ENCODE results near the gene ALDH1L1. TPM values are rescaled to one million over a fixed set of nuclear protein-coding genes. Genes with fewer than 3 reads are reported as not detected.

Gene ALDH1L1
- total RNA-seq, 1 donor from 2014 or later = 0.49 TPM

GRCh38 chr3:126130981-126131745 lies 49.2 kb downstream of the ALDH1L1 start:
- Mint-ChIP-seq H3K36me3 (ENCODE audit: low read depth) (no peaks in the 10 kb centered on the region), H3K27me3 (ENCODE audit: low read depth) (no peaks in the 10 kb centered on the region), H3K4me3 (no peak overlapping the region), H3K4me1 (peaks cover 8% of the 10 kb centered on the region), H3K27ac (ENCODE audit: unreplicated experiment) (no peak overlapping the region), H3K9me3 (no peaks in the 10 kb centered on the region)
- TF ChIP-seq CTCF (conservative IDR thresholded peaks at IDR 0.05) = no peak
- DNase-seq (ENCODE audit: low read depth, low spot score) = no peak

DNA sequence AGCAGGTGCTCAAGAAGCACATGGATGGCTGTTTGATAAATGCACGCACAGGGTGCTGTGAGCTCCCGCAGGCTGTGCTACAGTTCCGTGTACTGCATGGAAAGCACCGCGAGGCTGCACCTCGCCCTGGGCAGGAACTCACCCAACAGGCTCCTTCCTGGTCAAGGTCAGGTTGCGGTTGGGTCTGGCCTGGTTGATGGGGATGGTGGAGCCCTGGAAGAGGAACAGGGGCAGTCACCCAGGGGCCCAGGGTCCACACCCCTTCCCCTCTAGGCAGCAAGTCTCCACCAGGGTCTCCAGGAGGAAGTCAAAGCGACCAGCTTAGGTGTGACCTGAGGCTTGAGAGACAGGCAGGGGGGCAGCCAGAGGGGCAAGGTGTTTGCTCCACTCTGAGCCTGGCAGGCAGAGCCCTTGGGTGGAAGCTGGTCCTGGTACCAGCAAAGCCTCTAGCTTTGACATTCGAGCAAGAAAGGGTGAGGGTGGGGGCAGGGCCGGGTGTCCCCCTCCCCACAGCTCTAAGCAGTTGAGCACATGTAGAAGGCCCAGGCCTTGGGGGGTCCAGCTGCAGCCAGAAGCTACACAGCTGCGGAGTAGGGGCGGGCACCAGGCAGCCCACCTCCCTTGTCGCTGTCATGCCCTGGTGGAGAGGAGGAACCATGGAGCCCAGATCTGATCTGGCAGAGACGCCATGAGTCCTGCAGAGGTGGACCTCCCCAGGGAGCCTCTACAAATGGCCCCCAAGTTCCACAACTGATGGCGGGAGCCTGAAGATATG lies 50.1 kb downstream of the ALDH1L1 start:
- no peak for TF ChIP-seq CTCF (conservative IDR thresholded peaks at IDR 0.05)
- peaks cover 8% of the 10 kb centered on the region for H3K4me1 Mint-ChIP-seq
- DNase-seq (ENCODE audit: low read depth, low spot score) = no peak
- no peak overlapping the region for H3K27ac Mint-ChIP-seq (ENCODE audit: unreplicated experiment)
- H3K4me3 Mint-ChIP-seq = no peak overlapping the region
- H3K9me3 Mint-ChIP-seq = no peaks in the 10 kb centered on the region
- H3K27me3 Mint-ChIP-seq (ENCODE audit: low read depth) = no peaks in the 10 kb centered on the region
- H3K36me3 Mint-ChIP-seq (ENCODE audit: low read depth) = no peaks in the 10 kb centered on the region

DNA sequence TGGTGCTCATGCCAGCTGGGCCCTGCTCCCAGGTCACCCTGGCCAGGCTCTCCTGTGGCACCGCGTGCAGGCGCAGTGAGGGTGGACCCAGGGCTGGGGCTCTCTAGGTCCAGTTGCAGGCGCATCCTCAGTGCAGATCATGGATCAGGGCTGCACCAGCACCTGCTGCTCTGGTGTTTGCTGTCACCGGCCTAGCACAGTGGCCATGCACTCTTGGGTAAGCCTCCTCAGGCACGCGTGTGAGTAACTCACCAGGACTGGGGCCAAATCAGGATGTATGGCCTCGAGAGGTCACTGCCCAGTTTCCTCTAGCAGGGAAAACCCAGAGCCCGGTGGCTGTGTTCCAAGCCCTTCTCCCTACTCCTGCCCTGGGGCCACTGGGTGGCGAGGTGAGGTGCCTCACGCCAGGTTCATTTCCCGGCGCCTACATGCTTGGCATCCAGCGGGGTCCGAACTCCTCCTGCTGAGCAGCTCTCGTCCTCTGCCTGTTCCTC lies 50.9 kb downstream of the ALDH1L1 start:
- H3K4me1 Mint-ChIP-seq = peaks cover 8% of the 10 kb centered on the region
- no peak for TF ChIP-seq CTCF (conservative IDR thresholded peaks at IDR 0.05)
- H3K27me3 Mint-ChIP-seq (ENCODE audit: low read depth) = no peaks in the 10 kb centered on the region
- H3K36me3 Mint-ChIP-seq (ENCODE audit: low read depth) = no peaks in the 10 kb centered on the region
- no peak overlapping the region for H3K4me3 Mint-ChIP-seq
- no peaks in the 10 kb centered on the region for H3K9me3 Mint-ChIP-seq
- no peak for DNase-seq (ENCODE audit: low read depth, low spot score)
- H3K27ac Mint-ChIP-seq (ENCODE audit: unreplicated experiment) = no peak overlapping the region

- no peak overlapping the region for H3K27ac Mint-ChIP-seq (ENCODE audit: unreplicated experiment)
Measured at GRCh38 chr3:126128504-126129397, 51.6 kb downstream of the ALDH1L1 start.

More at GRCh38 chr3:126128504-126129397, 51.6 kb downstream of the ALDH1L1 start:
- DNase-seq (ENCODE audit: low read depth, low spot score) = no peak
- Mint-ChIP-seq H3K9me3 (no peaks in the 10 kb centered on the region), H3K4me3 (no peak overlapping the region), H3K36me3 (ENCODE audit: low read depth) (no peaks in the 10 kb centered on the region), H3K27me3 (ENCODE audit: low read depth) (no peaks in the 10 kb centered on the region), H3K4me1 (peaks cover 3% of the 10 kb centered on the region)
- no peak for TF ChIP-seq CTCF (conservative IDR thresholded peaks at IDR 0.05)
